Retinal pigment epithelial cell (primary cell): ENCODE data around the gene LYPD3.

Experiments
- DNase-seq: peaks from one replicate; pipeline ENCODE4 v3.0.0-alpha.2; 2010; ENCODE audit warnings: low read depth
- H3K4me3 ChIP-seq: 2 replicates; pipeline ENCODE4 v1.5.1; 2011; ENCODE audit warnings: mild to moderate bottlenecking, low read length, control low read depth, moderate library complexity
- TF ChIP-seq, protein P1 (sequence below): conservative IDR thresholded peaks from 2 replicates; pipeline ENCODE4 v1.5.1; 2011; ENCODE audit warnings: low read depth, low read length, control low read depth, inconsistent platforms

The LYPD3 gene

DNA sequence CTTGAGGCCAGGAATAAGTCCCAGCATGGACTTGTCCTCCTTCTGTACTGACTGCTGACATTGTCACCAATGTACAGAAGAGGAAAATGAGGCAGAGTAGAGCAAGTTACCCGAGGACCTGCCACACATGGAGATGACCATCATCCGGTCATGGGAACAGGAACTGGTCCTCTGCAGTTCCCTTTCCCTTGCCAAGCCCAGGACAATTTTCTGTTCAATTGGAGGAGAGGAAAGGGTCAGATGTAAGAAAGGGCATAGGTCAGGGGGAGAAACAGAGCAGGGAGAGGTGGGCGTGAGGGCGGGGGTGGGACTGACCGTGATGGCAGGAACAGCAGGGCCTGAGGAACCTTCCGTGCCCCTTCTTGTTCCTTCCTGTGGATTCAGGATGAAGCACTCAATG lies 20.5 kb upstream of the LYPD3 start:
- no peak overlapping the region for H3K4me3 ChIP-seq
- TF ChIP-seq, protein P1, sequence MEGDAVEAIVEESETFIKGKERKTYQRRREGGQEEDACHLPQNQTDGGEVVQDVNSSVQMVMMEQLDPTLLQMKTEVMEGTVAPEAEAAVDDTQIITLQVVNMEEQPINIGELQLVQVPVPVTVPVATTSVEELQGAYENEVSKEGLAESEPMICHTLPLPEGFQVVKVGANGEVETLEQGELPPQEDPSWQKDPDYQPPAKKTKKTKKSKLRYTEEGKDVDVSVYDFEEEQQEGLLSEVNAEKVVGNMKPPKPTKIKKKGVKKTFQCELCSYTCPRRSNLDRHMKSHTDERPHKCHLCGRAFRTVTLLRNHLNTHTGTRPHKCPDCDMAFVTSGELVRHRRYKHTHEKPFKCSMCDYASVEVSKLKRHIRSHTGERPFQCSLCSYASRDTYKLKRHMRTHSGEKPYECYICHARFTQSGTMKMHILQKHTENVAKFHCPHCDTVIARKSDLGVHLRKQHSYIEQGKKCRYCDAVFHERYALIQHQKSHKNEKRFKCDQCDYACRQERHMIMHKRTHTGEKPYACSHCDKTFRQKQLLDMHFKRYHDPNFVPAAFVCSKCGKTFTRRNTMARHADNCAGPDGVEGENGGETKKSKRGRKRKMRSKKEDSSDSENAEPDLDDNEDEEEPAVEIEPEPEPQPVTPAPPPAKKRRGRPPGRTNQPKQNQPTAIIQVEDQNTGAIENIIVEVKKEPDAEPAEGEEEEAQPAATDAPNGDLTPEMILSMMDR = no peak
- no peak for DNase-seq

DNA sequence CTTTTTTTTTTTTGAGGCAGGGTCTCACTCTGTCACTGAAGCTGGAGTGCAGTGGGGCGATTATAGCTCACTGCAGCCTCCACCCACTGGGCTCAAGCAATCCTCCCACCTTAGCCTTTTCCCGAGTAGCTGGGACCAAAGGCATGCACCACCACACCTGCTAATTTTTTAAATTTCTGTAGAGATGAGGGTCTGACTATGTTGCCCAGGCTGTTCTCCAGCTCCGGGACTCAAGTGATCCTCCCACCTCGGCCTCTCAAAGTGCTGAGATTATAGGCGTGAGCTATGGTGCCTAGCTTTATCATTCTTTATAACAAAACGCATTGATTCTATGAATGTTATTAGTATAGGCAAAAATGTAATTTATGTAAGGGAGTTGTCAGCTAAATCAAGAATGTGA lies 17.9 kb upstream of the LYPD3 start:
- no peak for DNase-seq
- TF ChIP-seq, protein P1 = no peak
- no peak overlapping the region for H3K4me3 ChIP-seq

DNA sequence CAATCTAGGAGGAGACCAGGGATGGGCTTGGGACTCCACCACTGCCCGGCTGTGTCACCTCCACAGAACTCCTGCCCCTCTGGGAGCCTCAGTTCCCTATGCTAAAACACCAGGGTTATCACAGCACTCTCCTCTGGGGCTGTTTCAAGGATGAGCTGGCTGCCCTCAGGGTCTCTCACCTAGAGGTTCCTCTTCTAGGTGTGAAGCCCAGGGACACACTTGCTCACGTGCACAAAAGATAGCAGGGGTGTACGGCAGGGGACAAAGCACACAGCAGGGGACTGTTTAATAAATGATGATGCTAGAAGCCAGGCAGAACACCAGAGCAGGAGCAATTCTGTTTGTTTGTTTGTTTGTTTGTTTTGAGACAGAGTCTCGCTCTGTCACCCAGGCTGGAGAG lies 16.8 kb upstream of the LYPD3 start:
- TF ChIP-seq, protein P1 = no peak
- no peak for DNase-seq
- no peak overlapping the region for H3K4me3 ChIP-seq

DNA sequence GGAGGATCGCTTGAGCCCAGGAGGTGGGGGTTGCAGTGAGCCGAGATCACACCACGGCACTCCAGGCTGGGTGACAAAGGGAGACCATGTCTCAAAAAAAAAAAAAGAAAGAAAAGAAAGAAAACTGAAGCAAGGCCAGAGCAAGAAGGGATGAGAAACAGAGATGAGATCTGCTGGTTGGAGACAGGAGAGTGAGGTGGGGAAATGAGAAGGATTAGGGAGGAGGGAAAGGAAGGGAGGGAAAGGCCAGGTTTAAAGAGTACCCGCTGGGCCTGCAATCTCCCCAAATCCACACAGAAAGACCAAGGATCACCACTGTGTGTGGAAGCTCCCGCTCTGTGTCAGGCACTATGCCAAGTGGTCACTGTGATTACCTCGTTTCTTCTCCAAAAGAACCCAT lies 16.3 kb upstream of the LYPD3 start:
- TF ChIP-seq, protein P1 = no peak
- no peak for DNase-seq
- no peak overlapping the region for H3K4me3 ChIP-seq

DNA sequence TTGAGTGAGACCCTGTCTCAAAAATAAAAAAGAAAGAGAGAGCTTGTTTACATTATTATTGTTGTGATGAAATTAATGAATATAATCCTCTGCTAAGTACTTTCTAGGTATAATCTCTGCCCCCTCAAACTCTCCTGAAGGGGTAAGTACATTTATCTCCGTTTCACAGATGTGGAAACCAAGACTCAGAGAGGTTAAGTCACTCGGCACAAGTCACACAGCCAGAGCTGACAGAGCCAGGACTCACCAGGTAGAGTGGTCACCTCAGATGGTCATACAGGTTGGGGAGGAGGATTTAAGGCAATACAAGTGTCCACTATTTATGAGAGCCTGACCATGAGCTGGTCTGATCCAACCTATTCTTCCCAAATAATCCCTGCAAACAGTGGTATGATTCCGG lies 15.2 kb upstream of the LYPD3 start:
- TF ChIP-seq, protein P1 = no peak

DNA sequence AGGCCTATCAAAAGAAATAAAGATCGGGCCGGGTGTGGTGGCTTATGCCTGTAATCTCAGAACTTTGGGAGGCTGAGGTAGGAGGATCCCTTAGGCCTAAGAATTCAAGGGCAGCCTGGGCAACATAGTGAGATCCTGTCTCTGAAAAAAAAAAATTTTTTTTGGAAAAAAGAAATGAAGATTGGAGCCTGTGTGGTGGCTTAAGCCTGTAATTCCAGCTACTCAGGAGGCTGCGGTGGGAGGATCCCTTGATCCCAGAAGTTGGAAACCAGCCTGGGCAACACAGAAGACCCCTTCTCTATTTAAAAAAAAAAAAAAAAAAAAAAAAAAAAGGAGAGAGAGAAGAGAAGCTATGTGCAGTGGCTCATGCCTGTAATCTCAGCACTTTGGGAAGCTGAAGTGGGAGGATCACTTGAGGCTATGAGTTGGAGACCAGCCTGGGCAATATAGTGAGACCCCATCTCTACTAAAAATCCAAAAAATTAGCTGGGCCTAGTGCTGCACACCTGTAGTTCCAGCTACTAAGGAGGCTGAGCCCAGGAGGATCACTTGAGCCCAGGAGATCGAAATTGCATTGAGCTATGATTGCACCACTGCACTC lies 14.7 kb upstream of the LYPD3 start:
- TF ChIP-seq, protein P1 = no peak
- DNase-seq = no peak
- no peak overlapping the region for H3K4me3 ChIP-seq

More for the DNA sequence above, 15.2 kb upstream of the LYPD3 start:
- no peak overlapping the region for H3K4me3 ChIP-seq
- DNase-seq = no peak

DNA sequence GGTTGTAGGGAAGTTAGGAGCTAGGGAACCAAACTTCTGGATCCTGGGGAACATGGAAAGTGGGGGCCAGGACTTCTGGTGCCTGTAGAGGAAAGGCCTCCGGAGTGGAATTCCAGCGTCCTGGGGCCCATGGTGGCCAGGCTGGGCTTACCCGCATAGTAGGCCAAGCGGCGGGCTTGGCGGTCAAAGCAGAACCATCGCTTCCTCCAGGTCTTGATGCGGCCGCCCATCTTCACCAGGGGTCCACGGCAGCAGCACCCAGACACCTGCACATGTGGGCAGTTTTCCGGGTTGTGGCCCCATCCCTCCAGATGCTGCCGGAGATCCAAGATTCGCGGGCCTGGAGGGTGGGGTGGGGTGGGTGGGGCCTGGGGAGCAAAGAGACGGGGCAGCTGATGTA lies 13.8 kb upstream of the LYPD3 start:
- TF ChIP-seq, protein P1 = no peak

More for the DNA sequence above, 13.8 kb upstream of the LYPD3 start:
- no peak overlapping the region for H3K4me3 ChIP-seq
- DNase-seq = no peak
